H1 (cell line): ENCODE measurements around the gene GLS. TPM values are rescaled to one million over a fixed set of nuclear protein-coding genes. Genes with fewer than 3 reads are reported as not detected.

Source experiments
- CHD2 ChIP-seq: IDR thresholded peaks from 2 replicates; pipeline ENCODE4 v1.6.1; 2012; ENCODE audit warnings: low read length, improper control_type of control experiment
- RBBP5 ChIP-seq: IDR thresholded peaks from 2 replicates; pipeline ENCODE4 v1.7.1; 2012; ENCODE audit warnings: low read depth, mild to moderate bottlenecking, inconsistent platforms, low read length, moderate library complexity, borderline replicate concordance
- SP4 ChIP-seq: IDR thresholded peaks from 2 replicates; pipeline ENCODE4 v1.6.1; 2012; ENCODE audit warnings: low read length, inconsistent platforms
- polyA plus RNA-seq, 7 experiments: library from polyadenylated mRNA; depleted of rRNA in 3 of 7; stranded (reverse) in 5 of 7; unstranded in 2 of 7; fragments of >200 nt in 5 of 7; fragments of 200-250 nt in 2 of 7; gene quantifications; 1 replicate in 5 of 7; 2 replicates in 1 of 7; 4 replicates in 1 of 7; pipeline versions ENCODE4 v1.2.1 to v1.2.3, GENCODE V29; 2011 to 2013; ENCODE audit warnings: missing spikeins in 2 of 7, mixed read lengths in 2 of 7
- total RNA-seq: library from RNA; stranded (reverse); fragmentation: NEBNext Ultra II Directional; extraction: Animal tissue kit (Norgen Biotek cat#: 25700); gene quantifications from 2 replicates; pipeline ENCODE4 v1.2.1, GENCODE V29; 2021

GLS gene
- total and polyA plus RNA-seq, 2 of the 8 experiments (the other 6 are each of a cell fraction or from before 2014, with no cell fraction given) = 15.7 to 89.8 TPM

DNA sequence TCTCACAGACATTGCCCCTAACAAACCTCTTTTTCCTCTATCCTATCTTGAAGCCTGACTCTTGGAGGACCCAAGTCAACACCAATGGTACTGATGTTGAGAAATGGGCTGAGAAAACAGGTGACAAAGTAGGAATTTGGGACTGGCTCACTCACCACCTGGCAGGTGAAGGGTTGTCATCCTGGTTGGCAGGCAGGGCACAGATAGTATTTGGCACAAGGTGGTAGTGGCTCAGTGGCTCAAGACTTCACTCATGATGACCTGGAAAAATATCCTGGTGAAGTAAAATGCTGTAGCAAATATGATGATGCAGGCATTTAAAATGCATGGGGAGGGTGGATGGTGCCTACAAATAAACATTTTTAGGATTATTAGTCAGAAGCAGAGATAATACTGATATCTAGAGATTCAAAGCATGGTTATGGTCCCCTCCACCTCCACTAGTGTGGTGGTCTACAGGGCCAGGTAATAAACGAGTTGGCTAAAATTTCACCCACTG lies 38.0 kb upstream of the GLS start (continued):
- TF ChIP-seq RBBP5 (no peak), CHD2 (no peak), SP4 (no peak)
- TF ChIP-seq, all 59 proteins: peak for 0
